HG03175 (cell line): ENCODE results near the gene KMT2B.

Experiments used
- ATAC-seq: cut with Tn5 transposase; IDR thresholded peaks from one replicate; pipeline ENCODE4 v1.9.1; 2021; ENCODE audit warnings: mild to moderate bottlenecking, moderate library complexity; ENCODE audit not compliant: unreplicated experiment

The KMT2B gene

GRCh38 chr19:35740423-35741202 is 22.8 kb downstream of the KMT2B start:
- peak; percentile 55 for ATAC-seq

DNA sequence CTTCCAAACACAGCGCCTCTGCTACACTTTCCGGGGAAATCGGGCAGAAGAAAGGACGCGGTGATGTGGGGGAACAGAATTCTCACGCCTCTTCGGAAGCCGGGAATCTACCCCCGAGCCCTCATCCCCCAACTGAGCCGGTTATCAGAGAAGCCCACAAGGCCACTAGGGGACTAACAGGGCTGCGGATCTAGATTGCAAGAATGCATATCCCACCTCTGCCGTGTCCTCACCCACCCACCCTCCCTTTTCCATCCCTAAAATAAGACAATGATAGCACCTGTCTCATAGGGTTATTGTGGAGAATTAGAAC is 23.4 kb downstream of the KMT2B start:
- ATAC-seq = no peak

GRCh38 chr19:35742121-35742724 is 24.4 kb downstream of the KMT2B start, which contains the start of gene IGFLR1:
IGFLR1 (minus strand) TSS chr19:35742452; CDS start chr19:35741180, 1,272 bp downstream.
- ATAC-seq = no peak

DNA sequence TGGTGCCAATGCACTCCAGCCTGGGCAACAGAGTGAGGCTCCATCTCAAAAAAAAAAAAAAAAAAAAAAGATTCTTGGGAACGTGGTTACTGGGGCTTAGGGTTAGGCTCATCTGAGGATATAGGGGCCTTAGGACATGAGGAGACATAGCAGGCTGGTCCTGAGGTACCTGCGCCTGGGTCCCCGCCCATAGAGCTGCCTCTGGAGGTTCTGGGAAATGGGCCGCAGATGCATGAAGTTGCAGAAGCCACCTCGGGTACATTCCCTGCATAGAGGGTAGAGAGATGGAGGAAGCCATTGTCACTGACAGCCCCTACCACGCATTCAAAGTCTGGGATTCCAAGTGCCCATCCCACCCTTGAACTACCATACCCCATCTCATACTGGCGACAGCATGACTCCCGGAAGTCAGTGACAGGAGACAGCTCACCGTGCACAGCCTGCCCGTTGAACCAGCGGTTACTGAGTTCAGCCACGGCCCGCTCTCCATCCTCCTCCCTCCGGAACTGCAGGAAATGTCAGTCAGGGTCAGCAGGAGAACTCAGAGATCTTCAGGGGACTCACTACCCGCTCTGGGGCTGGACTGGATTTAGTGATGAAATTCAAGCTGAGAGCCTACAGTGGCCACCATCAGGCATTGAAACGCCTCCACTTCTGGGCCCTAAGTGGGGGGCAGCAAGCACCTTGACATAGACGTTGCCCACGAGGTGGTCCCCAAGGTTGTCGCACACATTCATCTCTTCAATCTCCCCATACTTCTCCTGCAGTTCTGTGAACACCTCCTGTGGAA is 26.0 kb downstream of the KMT2B start:
- no peak for ATAC-seq

GRCh38 chr19:35744430-35745327 is 26.9 kb downstream of the KMT2B start:
- peak; percentile 35 for ATAC-seq

- ATAC-seq = peak; percentile 46
Measured at GRCh38 chr19:35745328-35746086, 27.7 kb downstream of the KMT2B start, which contains the start of the genes PSENEN and U2AF1L4. PSENEN (plus strand) TSS chr19:35745651; CDS start chr19:35745931, 280 bp downstream. U2AF1L4 (minus strand) TSS chr19:35745418; CDS start chr19:35745391, 27 bp downstream.

- ATAC-seq = no peak
Measured at GRCh38 chr19:35746087-35746462, 28.3 kb downstream of the KMT2B start.

- no peak for ATAC-seq
Measured at GRCh38 chr19:35746531-35746930, 28.7 kb downstream of the KMT2B start.

GRCh38 chr19:35748106-35749020 is 30.6 kb downstream of the KMT2B start, which contains the start of gene LIN37:
LIN37 (plus strand) TSS chr19:35748576; CDS start chr19:35748725, 149 bp downstream.
- peak; percentile 72 for ATAC-seq

GRCh38 chr19:35750167-35750566 is 32.4 kb downstream of the KMT2B start:
- ATAC-seq = no peak

GRCh38 chr19:35751839-35752745 is 34.3 kb downstream of the KMT2B start:
- no peak for ATAC-seq

GRCh38 chr19:35752746-35753350 is 35.0 kb downstream of the KMT2B start:
- no peak for ATAC-seq

GRCh38 chr19:35753634-35754369 is 36.0 kb downstream of the KMT2B start:
- ATAC-seq = no peak

- no peak for ATAC-seq
Measured at GRCh38 chr19:35754370-35755130, 36.7 kb downstream of the KMT2B start.

DNA sequence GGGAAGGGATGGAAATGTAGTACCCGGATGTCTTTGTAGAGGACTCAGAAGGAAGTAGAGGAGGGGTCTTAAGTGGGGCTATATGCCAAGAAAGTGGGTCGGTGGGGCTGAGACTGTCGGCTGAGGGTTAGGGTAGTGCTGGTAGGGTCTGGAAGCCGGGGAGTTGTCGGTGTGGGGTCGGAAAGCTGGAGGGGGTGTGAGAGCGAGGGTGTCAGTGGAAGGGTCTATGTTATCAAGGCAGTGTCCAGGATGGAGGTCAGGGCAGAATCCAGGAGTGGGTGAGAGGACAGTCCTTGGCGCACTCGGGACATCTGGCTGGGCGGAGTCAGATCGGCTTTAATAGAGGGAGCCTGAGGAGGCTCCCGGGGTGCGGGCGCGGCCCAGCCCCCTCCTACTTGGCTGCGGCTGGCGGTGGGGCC is 37.3 kb downstream of the KMT2B start:
- ATAC-seq = no peak
